Measurements from ENCODE around the gene CDK10.

GRCh38 chr16:89701425-89702406 is 15.2 kb downstream of the CDK10 start, which contains the start of gene SPATA2L:
- peak in 1 of 4 experiments; percentile 22 for TF ChIP-seq CTCF (IDR thresholded peaks at IDR 0.05)
- peak; percentile 72 to 87 (median 81) for TF ChIP-seq POLR2AphosphoS5 (IDR thresholded peaks at IDR 0.05)
